Cerebellar nuclear complex (tissue), 1 donor: Measurements from ENCODE around the gene MAGEB17.
"Not testable (repeated sequence)": the region's sequence is repeated elsewhere in the genome, so short reads cannot be mapped to it uniquely, and the experiment has no call there.

Source experiments
- DNase-seq, 2 experiments: peaks; one replicate each; lab custom pipeline; 2025; lab: John Stamatoyannopoulos, UW

Gene MAGEB17, protein sequence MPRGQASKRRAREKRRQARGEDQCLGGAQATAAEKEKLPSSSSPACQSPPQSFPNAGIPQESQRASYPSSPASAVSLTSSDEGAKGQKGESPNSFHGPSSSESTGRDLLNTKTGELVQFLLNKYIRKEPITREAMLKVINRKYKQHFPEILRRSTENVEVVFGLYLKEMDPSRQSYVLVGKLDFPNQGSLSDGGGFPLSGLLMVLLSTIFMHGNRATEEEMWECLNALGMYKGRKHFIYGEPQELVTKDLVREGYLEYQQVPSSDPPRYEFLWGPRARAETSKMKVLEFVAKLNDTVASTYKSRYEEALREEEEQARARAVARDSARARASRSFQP

GRCh38 chrX:16167181-16167580 lies at the start of gene MAGEB17:
TSS of gene MAGEB17 (plus strand) at chrX:16167481. CDS start at chrX:16170383, 2,902 bp downstream.
- DNase-seq: no peak

GRCh38 chrX:16119353-16120220 lies 47.7 kb upstream of the MAGEB17 start:
- no peak for DNase-seq

- DNase-seq: no peak
Measured at GRCh38 chrX:16120431-16120830, 46.9 kb upstream of the MAGEB17 start.

DNA sequence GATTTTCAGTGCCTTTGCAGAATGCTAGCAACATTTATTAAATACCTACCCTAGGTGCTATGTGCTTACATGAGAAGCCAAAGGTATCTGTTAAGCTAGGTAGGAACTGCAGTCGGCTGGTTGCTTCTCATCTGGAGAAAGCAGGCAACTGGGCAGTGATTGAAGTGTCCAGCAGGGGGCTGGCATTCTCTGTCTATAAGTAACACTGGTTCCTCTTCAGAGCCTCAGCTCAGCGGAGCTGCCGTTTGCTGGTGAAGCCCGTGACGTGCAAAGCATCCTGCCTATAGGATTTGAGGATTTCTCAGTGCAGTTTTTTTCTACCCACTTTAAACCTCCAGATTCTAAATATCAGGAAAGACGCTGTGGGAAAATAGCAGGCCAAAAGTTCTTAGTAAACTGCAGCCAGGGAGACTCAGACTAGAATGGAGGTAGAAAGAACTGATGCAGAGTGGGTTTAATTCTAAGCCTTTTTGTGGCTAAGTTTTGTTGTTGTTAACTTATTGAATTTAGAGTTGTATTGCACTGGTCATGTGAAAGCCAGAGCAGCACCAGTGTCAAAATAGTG lies 44.0 kb upstream of the MAGEB17 start, which contains the start of gene GRPR:
Gene GRPR, plus strand, starts transcription at position 344 of the 565 bp plus-strand sequence. CDS start 389 bp downstream, outside the sequence.
- no peak for DNase-seq

DNA sequence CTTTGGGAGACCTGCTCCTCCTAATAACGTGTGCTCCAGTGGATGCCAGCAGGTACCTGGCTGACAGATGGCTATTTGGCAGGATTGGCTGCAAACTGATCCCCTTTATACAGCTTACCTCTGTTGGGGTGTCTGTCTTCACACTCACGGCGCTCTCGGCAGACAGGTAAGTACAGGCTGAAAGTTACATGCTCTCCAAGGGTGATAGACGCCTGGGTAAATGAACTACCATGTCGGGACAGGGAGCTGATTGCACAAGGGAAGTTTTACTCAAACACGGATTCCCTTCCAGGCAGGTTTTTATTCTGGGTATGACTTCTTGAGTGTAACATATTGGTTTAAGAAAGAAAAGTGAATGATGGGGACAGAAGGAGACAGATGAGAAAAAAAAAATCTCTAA lies 43.1 kb upstream of the MAGEB17 start:
- DNase-seq: no peak

DNA sequence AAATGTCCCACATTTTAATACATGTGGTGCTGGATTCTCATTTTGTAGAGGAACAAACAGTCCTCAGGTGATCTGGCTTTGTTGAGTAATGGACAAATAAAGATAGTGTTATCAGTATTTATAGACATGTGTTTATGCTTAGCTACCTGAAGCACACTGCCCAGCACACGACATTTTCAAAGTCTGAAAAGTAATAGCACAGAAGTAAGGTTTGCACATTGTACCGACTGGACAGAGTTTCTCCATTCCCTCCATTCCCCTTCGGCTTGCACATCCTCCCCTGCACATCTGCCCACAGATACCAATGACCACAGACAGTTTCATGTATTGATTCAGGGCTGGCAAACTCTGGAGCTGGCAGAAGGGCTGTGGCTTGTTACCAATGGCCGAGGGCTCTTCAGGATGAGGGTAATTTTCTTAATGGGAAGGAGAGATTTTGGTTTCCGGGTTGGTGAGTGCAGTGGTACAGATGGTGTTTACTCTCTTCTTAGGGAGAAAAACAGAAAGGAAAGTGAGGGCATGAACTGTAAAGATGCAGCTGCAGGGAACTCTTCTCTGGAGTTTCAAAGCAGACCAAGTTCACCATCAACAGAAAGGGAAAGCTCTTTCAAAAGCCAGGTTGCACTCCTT lies 41.6 kb upstream of the MAGEB17 start:
- no peak for DNase-seq

GRCh38 chrX:16130707-16131106 lies 36.6 kb upstream of the MAGEB17 start:
- no peak for DNase-seq

DNA sequence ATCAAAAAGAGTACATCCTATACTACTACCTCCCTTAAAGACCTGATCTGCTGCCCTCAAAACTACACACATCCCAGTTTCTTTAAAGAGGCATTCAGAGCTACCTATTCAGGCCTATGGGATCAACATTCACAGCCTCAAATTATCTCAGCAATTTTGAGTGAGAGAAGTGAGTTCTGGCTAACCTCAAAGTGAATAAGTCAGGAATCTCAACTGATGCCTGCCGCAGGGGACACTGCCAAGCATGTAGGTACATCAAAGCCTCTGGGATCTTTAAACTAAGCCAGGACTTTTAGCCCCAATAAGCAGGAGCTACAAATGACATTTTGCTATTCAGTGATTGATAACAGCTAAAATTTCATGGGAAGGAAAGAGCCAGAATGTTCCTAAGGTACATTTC lies 32.3 kb upstream of the MAGEB17 start:
- DNase-seq: no peak

DNA sequence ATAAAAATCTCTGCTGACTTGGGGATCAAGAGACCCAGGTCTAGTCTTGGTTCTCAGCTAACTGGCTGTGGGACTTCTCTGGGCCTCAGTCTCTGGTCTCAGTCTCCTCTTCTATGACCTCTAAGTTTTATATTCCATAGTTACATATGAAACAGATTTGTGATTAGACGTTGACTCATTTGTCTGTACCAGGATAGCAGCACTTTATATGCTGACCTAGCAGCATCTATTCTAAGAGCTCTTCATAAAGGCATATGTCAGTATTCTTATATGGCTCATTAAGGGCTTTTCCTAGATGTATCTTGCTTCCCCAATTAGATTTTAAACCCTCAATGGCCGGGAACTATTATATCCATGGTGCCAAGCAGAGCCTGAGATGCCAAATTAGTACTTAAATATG lies 31.2 kb upstream of the MAGEB17 start:
- DNase-seq: no peak

DNA sequence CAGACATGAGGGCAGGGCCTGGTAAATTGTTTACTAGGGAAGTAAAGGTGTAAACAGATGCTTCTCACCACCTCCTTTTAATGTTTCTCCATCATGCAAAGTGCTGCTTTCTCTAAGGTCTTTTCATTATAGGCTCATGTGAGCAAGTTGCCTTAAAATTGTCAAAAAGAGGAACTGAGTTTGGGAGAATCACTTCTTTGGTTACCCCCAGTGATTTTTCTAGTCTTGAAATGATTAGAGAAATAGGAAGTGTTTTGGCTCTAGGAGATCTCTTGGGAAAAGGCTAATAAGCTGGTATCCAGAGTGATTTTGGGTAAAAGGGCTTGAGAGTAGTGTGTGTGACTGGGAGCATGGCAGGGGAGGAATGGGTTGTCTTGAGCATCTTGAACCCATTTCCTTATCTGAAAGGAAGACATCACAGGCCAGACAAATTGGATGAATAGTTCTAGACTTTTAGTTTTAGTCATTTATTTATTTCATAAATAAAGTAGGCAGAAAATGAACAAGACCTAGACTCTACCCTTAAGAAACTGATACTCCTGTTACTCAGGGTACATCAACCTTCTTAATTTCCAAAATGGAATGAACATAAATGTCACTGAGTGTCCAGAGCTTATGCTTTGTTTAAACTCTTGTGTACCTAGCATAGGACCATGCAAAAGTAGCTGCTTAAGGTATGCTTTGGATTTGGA lies 29.7 kb upstream of the MAGEB17 start:
- DNase-seq: no peak

GRCh38 chrX:16138108-16138427 lies 29.2 kb upstream of the MAGEB17 start:
- no peak for DNase-seq

GRCh38 chrX:16140448-16140847 lies 26.8 kb upstream of the MAGEB17 start:
- DNase-seq: no peak

GRCh38 chrX:16140983-16141382 lies 26.3 kb upstream of the MAGEB17 start:
- DNase-seq: no peak

- DNase-seq: no peak
Measured at GRCh38 chrX:16141422-16142245, 25.6 kb upstream of the MAGEB17 start.

GRCh38 chrX:16142246-16142558 lies 25.1 kb upstream of the MAGEB17 start:
- DNase-seq: no peak

GRCh38 chrX:16143968-16144367 lies 23.3 kb upstream of the MAGEB17 start:
- no peak for DNase-seq

- no peak for DNase-seq
Measured at GRCh38 chrX:16144420-16144819, 22.9 kb upstream of the MAGEB17 start.

- not testable (repeated sequence) for DNase-seq
Measured at GRCh38 chrX:16145093-16145492, 22.2 kb upstream of the MAGEB17 start.

DNA sequence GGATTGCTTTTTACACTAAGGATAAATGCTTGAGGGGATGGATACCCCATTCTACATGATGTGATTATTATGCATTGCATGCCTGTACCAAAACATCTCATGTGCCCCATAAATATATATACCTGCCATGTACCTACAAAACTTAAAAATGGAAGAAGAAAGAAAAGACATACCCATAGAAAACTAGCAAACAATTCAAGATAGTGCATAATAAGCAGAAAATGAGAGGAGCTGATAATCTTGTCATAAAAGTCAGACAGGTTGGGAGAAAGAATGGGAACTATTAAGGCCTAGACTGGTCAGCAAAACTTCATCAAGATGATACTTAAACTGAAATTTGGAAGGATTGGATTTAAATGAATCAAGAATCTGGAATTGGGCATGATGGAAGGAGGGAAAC lies 21.6 kb upstream of the MAGEB17 start:
- DNase-seq: no peak

DNA sequence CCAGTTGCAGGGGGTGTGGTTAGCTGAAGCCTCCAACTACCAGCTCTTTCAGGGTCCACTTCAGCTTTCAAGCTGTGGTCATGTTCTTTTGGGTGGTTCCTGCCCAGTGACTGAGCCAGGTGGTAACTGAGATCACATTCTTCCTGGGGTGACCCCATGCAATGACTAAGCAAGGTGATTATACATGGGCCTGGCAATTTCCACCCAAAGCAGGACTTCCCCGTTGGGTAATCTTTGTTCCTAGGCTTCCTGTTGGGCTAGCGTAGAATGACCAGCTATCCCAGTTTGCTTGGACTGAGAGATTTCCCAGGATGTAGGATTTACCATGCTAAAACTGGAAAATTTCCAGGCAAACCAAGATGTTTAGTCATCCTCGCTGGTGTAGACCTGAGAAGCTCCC lies 18.4 kb upstream of the MAGEB17 start:
- DNase-seq: no peak

GRCh38 chrX:16155581-16156096 lies 11.6 kb upstream of the MAGEB17 start:
- no peak for DNase-seq
